ENCODE data around the gene CORO2A.
"Not testable (repeated sequence)": the region's sequence is repeated elsewhere in the genome, so short reads cannot be mapped to it uniquely, and the experiment has no call there.

CORO2A gene

DNA sequence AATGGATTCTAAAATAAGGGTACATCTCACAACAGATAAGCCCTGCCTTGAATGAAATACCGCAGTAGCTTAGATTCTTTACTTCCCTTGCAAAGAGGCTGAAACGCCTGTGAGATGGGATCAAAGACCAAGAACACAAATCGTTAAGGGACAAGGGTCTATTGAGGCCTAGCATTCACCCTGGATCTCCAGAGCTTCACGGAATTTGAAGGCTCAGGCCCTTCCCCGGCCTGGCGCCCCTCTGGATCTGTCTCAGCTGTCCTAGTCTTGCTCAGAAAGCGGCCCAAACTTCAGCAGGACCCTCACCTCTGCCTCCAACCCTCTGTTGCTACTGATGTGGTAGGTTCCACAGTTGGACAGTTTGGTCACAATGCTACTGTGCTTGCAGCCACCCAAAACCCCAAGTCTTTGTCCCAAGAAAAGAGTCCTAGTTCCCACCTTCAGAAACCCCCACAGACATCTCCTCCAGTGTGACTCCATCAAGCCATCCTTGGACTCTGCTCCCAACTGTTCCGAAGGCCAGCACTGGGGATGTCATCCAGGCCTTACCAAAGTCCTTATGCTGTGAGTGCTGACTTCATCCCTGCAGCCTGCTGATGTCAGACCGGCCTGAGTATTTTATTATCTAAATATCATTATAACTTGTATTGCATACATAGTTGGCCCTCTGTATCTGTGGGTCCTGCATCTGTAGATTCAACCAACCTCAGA lies 9.4 kb downstream of the CORO2A start:
- no peaks in the 10 kb centered on the region; the same call in 1 of the 2 replicates for H3K4me1 ChIP-seq (ENCODE audit: control insufficient read depth, insufficient read depth, low read length)
- no peaks in the 10 kb centered on the region for H3K36me3 ChIP-seq (ENCODE audit: control insufficient read depth, insufficient read depth, low read length)
- no peaks in the 10 kb centered on the region for H3K27me3 ChIP-seq (ENCODE audit: control insufficient read depth, insufficient read depth, low read length)
- no CpG with 5 or more reads among the region's 9 CpGs for WGBS (ENCODE audit: insufficient coverage, insufficient read length)
- no peak overlapping the region for H3K4me3 ChIP-seq (ENCODE audit: low read length)
- no peak for DNase-seq (ENCODE audit: low read depth, low spot score)
- H3K9me3 ChIP-seq (ENCODE audit: control insufficient read depth, insufficient read depth, low read length) = no peaks in the 10 kb centered on the region
- no peak overlapping the region for H3K27ac ChIP-seq (ENCODE audit: low read length)

DNA sequence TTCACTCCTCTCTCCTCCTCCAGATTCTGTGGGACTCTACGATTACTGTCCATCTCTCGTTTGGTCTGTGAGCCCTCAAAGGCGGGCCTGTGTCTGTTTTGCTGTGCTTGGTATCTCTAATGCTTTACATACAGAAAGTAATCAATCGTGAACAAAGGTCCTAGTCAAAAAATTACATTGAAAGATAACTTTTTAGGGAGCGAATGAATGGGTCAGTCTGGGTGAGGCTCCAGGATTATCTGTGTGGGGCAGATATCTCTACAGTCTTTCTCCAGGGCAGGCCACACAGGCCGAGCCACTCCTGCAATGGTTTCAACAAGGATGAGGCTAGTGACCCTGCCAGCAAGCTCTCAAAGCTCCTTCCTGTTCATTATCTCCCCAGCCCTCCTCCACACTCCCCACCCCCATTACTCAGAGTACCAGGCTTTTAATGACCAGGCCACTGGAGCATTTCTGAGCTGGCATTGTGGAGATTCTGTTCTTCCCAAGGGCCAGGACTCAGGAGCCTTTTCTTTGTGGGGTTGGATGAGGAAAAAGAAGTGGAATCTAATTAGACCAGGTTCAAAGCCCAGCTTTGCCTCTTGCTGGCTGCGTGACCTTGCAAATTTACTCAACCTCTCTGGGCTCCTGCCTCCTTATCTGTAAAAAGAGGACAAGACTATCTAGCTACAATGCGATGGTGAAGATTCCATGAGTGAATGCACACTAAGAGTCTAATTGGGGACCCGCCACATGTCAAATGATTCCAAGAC lies 10.2 kb downstream of the CORO2A start:
- Histone ChIP-seq H3K4me1 (ENCODE audit: control insufficient read depth, insufficient read depth, low read length) (no peaks in the 10 kb centered on the region; the same call in 1 of the 2 replicates), H3K9me3 (ENCODE audit: control insufficient read depth, insufficient read depth, low read length) (no peaks in the 10 kb centered on the region), H3K27me3 (ENCODE audit: control insufficient read depth, insufficient read depth, low read length) (no peaks in the 10 kb centered on the region), H3K4me3 (ENCODE audit: low read length) (no peak overlapping the region), H3K27ac (ENCODE audit: low read length) (no peak overlapping the region), H3K36me3 (ENCODE audit: control insufficient read depth, insufficient read depth, low read length) (no peaks in the 10 kb centered on the region)
- DNase-seq (ENCODE audit: low read depth, low spot score) = no peak
- no CpG with 5 or more reads among the region's 9 CpGs for WGBS (ENCODE audit: insufficient coverage, insufficient read length)

DNA sequence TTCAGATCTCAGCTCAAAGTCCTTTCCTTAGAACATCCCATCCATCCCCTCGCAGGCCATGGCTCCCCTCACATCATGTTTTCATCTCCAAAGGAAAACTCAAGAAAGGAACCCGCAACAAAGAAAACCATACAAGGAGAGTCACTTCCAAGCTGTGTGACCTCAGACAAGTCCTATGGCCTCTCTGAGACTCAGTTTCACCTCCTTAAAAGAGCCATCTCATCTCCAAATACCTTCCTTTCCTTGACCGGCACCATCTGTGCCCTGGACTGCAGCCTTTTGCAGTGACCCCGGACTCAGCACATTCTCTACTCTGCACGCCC lies 10.7 kb downstream of the CORO2A start:
- no peaks in the 10 kb centered on the region for H3K9me3 ChIP-seq (ENCODE audit: control insufficient read depth, insufficient read depth, low read length)
- H3K4me3 ChIP-seq (ENCODE audit: low read length) = no peak overlapping the region
- WGBS (ENCODE audit: insufficient coverage, insufficient read length) = no CpG with 5 or more reads among the region's 5 CpGs
- no peaks in the 10 kb centered on the region for H3K36me3 ChIP-seq (ENCODE audit: control insufficient read depth, insufficient read depth, low read length)
- H3K27ac ChIP-seq (ENCODE audit: low read length) = no peak overlapping the region
- no peaks in the 10 kb centered on the region for H3K27me3 ChIP-seq (ENCODE audit: control insufficient read depth, insufficient read depth, low read length)
- H3K4me1 ChIP-seq (ENCODE audit: control insufficient read depth, insufficient read depth, low read length) = no peaks in the 10 kb centered on the region; the same call in 1 of the 2 replicates
- DNase-seq (ENCODE audit: low read depth, low spot score) = no peak

DNA sequence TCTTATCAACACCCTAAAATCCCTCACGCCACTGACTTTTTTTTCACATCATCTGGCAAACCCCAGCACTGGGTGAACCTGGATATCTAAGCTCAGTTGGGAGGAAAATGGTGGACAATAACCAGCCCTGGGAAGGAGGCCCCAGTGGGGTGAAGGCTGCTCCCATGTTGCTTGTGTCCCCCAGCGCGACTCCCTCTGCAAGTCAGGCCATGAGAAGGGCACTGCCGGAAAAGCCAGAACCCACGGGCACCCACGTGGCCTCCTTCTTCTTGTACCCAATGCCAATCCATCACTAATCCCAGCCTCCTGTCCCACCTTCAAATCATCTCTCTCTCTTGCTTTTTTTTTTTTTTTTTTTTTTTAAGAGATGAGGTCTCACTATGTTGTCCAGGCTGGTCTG lies 11.4 kb downstream of the CORO2A start:
- WGBS (ENCODE audit: insufficient coverage, insufficient read length) = no CpG with 5 or more reads among the region's 6 CpGs
- Histone ChIP-seq H3K4me3 (ENCODE audit: low read length) (no peak overlapping the region), H3K36me3 (ENCODE audit: control insufficient read depth, insufficient read depth, low read length) (no peaks in the 10 kb centered on the region), H3K27me3 (ENCODE audit: control insufficient read depth, insufficient read depth, low read length) (no peaks in the 10 kb centered on the region), H3K27ac (ENCODE audit: low read length) (no peak overlapping the region), H3K9me3 (ENCODE audit: control insufficient read depth, insufficient read depth, low read length) (no peaks in the 10 kb centered on the region), H3K4me1 (ENCODE audit: control insufficient read depth, insufficient read depth, low read length) (no peaks in the 10 kb centered on the region; the same call in 1 of the 2 replicates)
- no peak for DNase-seq (ENCODE audit: low read depth, low spot score)

DNA sequence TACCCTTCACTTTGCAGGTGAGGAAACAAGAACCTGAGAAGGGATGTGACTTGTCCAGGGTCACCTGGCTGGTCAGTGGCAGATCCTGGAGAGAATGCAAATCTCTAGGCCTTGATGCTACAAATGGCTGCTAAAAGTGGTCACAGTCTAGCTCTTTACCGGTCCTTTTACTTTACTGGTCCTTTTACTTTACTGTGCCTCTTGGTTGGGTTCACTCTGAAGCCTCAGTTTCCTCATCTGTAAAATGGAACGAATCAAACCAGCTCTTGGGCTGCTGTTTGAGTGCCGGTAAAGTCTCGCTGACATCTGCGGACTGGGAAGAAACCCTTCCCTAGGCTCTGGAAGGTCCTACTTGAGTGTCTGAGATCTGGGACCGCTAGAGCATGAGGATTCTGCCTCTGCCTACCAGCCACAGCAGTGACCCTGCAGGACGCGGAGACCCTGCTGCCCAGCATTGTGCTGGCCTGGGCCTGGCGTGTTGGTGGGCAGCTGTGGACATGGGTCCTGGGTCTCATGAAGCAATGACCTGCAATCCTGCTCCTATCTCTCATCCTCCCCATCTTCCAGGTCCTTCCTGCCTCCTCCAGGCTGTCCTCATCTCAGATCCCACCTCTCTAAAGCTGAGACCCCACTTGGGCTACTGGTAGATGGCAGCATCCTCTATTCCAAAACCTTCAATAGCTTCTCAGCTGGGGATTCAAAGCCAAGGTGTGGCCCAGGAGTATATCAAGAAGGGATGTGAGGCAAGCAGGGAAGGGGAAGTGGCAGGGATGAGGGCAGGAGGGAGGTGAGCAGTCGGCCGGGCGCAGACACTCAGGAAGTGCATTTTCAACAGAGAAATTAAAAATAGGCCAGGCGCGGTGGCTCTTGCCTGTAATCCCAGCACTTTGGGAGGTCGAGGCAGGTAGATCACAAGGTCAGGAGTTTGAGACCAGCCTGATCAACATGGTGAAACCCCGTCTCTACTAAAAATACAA lies 13.3 kb downstream of the CORO2A start:
- Histone ChIP-seq H3K4me1 (ENCODE audit: control insufficient read depth, insufficient read depth, low read length) (no peaks in the 10 kb centered on the region; the same call in 1 of the 2 replicates), H3K36me3 (ENCODE audit: control insufficient read depth, insufficient read depth, low read length) (no peaks in the 10 kb centered on the region), H3K9me3 (ENCODE audit: control insufficient read depth, insufficient read depth, low read length) (no peaks in the 10 kb centered on the region), H3K4me3 (ENCODE audit: low read length) (no peak overlapping the region), H3K27me3 (ENCODE audit: control insufficient read depth, insufficient read depth, low read length) (no peaks in the 10 kb centered on the region), H3K27ac (ENCODE audit: low read length) (no peak overlapping the region)
- DNase-seq (ENCODE audit: low read depth, low spot score) = no peak
- no CpG with 5 or more reads among the region's 16 CpGs for WGBS (ENCODE audit: insufficient coverage, insufficient read length)

DNA sequence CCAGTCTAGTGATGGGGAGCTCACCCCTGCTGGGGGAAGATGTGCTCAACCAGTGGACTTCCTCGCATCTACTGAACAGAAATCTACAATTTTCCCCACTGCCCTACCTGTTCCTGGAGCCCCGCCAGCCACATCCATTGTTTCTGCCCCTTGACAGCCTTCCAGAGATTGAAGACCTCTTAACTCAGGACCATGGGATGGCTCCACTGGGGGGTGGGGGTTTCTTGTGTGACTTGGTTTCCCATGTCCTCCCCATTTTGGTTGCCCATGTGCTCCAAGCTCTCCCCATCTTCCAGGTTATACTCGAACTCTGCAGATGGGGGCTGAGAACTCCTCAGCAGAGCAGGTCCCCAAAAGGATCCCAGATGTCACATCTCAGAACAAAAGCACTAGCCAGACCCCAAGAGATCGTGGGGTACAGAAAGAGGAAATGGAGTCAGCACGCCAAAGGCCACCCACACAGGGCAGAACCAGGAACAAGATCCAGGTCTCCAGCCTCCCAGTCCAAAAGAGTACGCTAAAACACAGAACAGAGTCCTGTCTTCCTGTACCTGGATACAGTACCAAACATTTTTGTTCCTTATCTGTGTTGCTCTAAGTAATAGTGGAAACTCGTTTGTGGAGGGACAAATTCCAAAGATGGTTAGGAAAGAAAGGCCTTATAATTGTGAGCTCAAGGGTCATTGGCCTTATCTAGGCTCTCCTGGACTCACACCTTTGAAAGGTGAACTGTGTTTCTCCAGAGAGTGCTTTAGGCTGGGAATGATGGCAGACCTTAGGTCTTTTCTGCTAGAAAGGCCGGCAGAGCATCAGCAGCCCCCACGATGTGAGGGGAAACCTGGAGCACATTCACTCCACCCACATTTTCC lies 15.8 kb downstream of the CORO2A start:
- Histone ChIP-seq H3K27me3 (ENCODE audit: control insufficient read depth, insufficient read depth, low read length) (no peaks in the 10 kb centered on the region), H3K4me1 (ENCODE audit: control insufficient read depth, insufficient read depth, low read length) (peaks cover 3% of the 10 kb centered on the region), H3K9me3 (ENCODE audit: control insufficient read depth, insufficient read depth, low read length) (no peaks in the 10 kb centered on the region), H3K4me3 (ENCODE audit: low read length) (no peak overlapping the region), H3K36me3 (ENCODE audit: control insufficient read depth, insufficient read depth, low read length) (no peaks in the 10 kb centered on the region), H3K27ac (ENCODE audit: low read length) (no peak overlapping the region)
- whole genome bisulfite sequencing (ENCODE audit: insufficient coverage, insufficient read length) = no CpG with 5 or more reads among the region's 9 CpGs
- DNase-seq (ENCODE audit: low read depth, low spot score) = no peak

DNA sequence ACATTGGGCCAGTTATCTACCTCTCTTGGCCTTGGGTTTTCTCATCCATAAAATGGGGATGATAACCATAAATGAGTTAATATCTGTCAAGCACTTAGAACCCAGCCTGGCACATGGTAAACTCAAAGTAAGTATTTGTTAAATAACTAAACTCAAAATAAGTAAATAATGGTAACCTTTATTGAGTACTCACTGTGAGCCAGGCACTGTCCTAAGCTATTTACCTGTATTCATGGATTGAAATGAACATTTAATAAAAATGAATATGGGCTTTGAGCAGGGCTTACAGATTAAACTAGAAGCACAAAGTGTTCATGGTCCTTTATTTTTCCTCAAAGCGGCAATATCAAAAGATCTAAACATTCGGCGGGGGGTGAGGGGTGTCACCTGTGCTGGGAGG lies 16.7 kb downstream of the CORO2A start:
- no CpG with 5 or more reads among the region's 3 CpGs for WGBS (ENCODE audit: insufficient coverage, insufficient read length)
- DNase-seq (ENCODE audit: low read depth, low spot score) = no peak
- Histone ChIP-seq H3K27me3 (ENCODE audit: control insufficient read depth, insufficient read depth, low read length) (no peaks in the 10 kb centered on the region), H3K27ac (ENCODE audit: low read length) (no peak overlapping the region), H3K36me3 (ENCODE audit: control insufficient read depth, insufficient read depth, low read length) (no peaks in the 10 kb centered on the region), H3K4me1 (ENCODE audit: control insufficient read depth, insufficient read depth, low read length) (peaks cover 7% of the 10 kb centered on the region), H3K4me3 (ENCODE audit: low read length) (no peak overlapping the region), H3K9me3 (ENCODE audit: control insufficient read depth, insufficient read depth, low read length) (no peaks in the 10 kb centered on the region)

DNA sequence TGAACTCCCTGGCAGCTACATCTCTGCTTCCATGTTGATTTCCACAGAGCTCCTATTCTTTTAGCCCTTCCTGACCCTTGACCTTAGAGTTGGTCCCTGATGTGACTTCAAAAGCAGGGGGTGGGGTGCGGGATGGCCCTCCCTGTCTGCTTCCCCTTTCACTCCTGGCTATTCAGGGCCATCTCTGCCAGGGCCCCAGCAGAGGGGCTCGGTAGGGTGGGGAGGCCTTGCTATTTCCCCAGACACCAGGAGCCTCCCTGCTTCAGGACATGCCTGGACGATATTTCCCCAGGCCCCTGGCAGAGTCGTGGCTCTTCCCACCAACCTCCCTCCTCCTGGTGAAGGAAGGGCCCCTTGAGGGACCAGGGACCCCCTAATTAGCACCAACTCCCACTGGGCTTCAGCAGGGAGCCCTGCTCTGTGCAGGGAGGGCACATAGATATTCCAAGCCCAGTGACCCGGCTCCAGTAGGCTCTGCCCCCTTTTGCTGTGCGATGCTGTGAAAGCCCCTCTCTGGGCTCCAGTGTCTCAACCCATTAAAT lies 17.3 kb downstream of the CORO2A start:
- Histone ChIP-seq H3K27ac (ENCODE audit: low read length) (no peak overlapping the region), H3K4me3 (ENCODE audit: low read length) (no peak overlapping the region), H3K9me3 (ENCODE audit: control insufficient read depth, insufficient read depth, low read length) (no peaks in the 10 kb centered on the region), H3K36me3 (ENCODE audit: control insufficient read depth, insufficient read depth, low read length) (no peaks in the 10 kb centered on the region), H3K27me3 (ENCODE audit: control insufficient read depth, insufficient read depth, low read length) (no peaks in the 10 kb centered on the region), H3K4me1 (ENCODE audit: control insufficient read depth, insufficient read depth, low read length) (peaks cover 7% of the 10 kb centered on the region)
- no peak for DNase-seq (ENCODE audit: low read depth, low spot score)
- no CpG with 5 or more reads among the region's 6 CpGs for WGBS (ENCODE audit: insufficient coverage, insufficient read length)

DNA sequence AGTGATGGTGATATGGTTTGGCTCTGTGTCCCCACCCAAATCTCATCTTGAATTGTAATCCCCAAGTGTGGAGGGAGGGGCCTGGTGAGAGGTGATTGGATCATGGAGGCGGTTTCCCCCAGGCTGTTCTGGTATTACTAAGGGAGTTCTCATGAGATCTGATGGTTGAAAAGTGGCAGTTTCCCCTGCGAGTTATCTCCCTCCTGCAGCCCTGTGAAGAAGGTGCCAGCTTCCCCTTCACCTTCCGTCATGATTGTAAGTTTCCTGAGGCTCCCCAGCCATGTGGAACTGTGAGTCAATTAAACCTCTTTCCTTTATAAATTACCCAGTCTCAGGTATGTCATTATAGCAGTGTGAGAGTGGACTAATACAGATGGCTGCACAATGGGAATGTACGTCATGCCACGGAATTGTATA lies 17.9 kb downstream of the CORO2A start:
- DNase-seq (ENCODE audit: low read depth, low spot score); H3K27ac ChIP-seq (ENCODE audit: low read length); H3K4me3 ChIP-seq (ENCODE audit: low read length); H3K9me3 ChIP-seq (ENCODE audit: control insufficient read depth, insufficient read depth, low read length); H3K4me1 ChIP-seq (ENCODE audit: control insufficient read depth, insufficient read depth, low read length); H3K27me3 ChIP-seq (ENCODE audit: control insufficient read depth, insufficient read depth, low read length); H3K36me3 ChIP-seq (ENCODE audit: control insufficient read depth, insufficient read depth, low read length): not testable (repeated sequence)
- WGBS (ENCODE audit: insufficient coverage, insufficient read length) = no CpG with 5 or more reads among the region's 5 CpGs
